Natural killer cell (primary cell): Measurements from ENCODE around the gene RYR1. TPM values are rescaled to one million over a fixed set of nuclear protein-coding genes. Genes with fewer than 3 reads are reported as not detected.
"Not testable (repeated sequence)": the region's sequence is repeated elsewhere in the genome, so short reads cannot be mapped to it uniquely, and the experiment has no call there.

Experiments
- ATAC-seq, 3 donors: fragments of 150-1000 bp in 2 of 3; fragments of 200-7000 bp in 1 of 3; cut with Tn5 transposase; 1 replicate in 1 of 3; 2 replicates in 2 of 3; pipeline ENCODE4 v1.10.0; 2021; ENCODE audit warnings: mild to moderate bottlenecking in 2 of 3, moderate library complexity in 2 of 3
- DNase-seq, 2 donors: peaks; one replicate each; pipeline versions ENCODE4 v3.0.0 to v3.0.0-alpha.2; 2013 to 2021; ENCODE audit warnings: mixed read lengths in 1 of 2
- H3K27ac ChIP-seq: one replicate; pipeline ENCODE4 v1.5.1; 2013; ENCODE audit warnings: mild to moderate bottlenecking, low read length
- H3K27me3 ChIP-seq: one replicate; pipeline ENCODE4 v1.6.1; 2013; ENCODE audit warnings: low read length; ENCODE audit not compliant: control insufficient read depth, insufficient read depth
- H3K36me3 ChIP-seq: one replicate; pipeline ENCODE4 v1.6.1; 2013; ENCODE audit warnings: low read length; ENCODE audit not compliant: control insufficient read depth, insufficient read depth
- H3K4me1 ChIP-seq: one replicate; pipeline ENCODE4 v1.6.1; 2013; ENCODE audit warnings: low read length; ENCODE audit not compliant: control insufficient read depth, insufficient read depth
- H3K4me3 ChIP-seq: one replicate; pipeline ENCODE4 v1.5.1; 2013; ENCODE audit warnings: low read length
- H3K9me3 ChIP-seq: one replicate; pipeline ENCODE4 v1.6.1; 2013; ENCODE audit warnings: low read length; ENCODE audit not compliant: control insufficient read depth, insufficient read depth
- H3K27ac Mint-ChIP-seq, 2 donors: one replicate each; pipeline ENCODE4 v1.8.0; 2022; ENCODE audit warnings: mild to moderate bottlenecking in 2 of 2, mixed read lengths in 2 of 2, moderate library complexity in 1 of 2
- H3K27me3 Mint-ChIP-seq, 2 donors: one replicate each; pipeline ENCODE4 v1.8.0; 2022; ENCODE audit warnings: low read depth in 2 of 2, mixed read lengths in 2 of 2
- H3K36me3 Mint-ChIP-seq: one replicate; pipeline ENCODE4 v1.8.0; 2022; ENCODE audit warnings: mixed read lengths
- H3K4me1 Mint-ChIP-seq, 2 donors: one replicate each; pipeline ENCODE4 v1.8.0; 2022; ENCODE audit warnings: mixed read lengths in 2 of 2
- H3K4me3 Mint-ChIP-seq: one replicate; pipeline ENCODE4 v1.8.0; 2022; ENCODE audit warnings: mild to moderate bottlenecking, moderate library complexity, mixed read lengths
- H3K9me3 Mint-ChIP-seq, 2 donors: one replicate each; pipeline ENCODE4 v1.8.0; 2022; ENCODE audit warnings: mixed read lengths in 2 of 2
- CTCF ChIP-seq: fragments of 200-600 bp; IDR thresholded peaks from one replicate; pipeline ENCODE4 v1.8.0; 2022; ENCODE audit warnings: antibody characterized with exemption
- WGBS: methylation state at CpG from one replicate; pipeline ENCODE4 v1.1.7; 2013; ENCODE audit warnings: missing lambda C conversion rate; ENCODE audit not compliant: insufficient coverage; 5-methylcytosine and 5-hydroxymethylcytosine counted together
- intact Hi-C: fragments of 100-400 bp; cut with micrococcal nuclease; formaldehyde crosslinking; loops from one replicate; pipeline ENCODE4 v1.14.2; 2022
- total RNA-seq, 4 donors: library from RNA; stranded (reverse); fragments of 120-200 nt in 1 of 4; gene quantifications; one replicate each; pipeline versions ENCODE4 v1.2.3 to v1.2.4, GENCODE V29; 2013 to 2022

RYR1 gene
- total RNA-seq, 3 donors from 2014 or later (not counting 1 experiment from before 2014, with no cell fraction given): 0.05 to 1.0 (median 0.65) TPM

DNA sequence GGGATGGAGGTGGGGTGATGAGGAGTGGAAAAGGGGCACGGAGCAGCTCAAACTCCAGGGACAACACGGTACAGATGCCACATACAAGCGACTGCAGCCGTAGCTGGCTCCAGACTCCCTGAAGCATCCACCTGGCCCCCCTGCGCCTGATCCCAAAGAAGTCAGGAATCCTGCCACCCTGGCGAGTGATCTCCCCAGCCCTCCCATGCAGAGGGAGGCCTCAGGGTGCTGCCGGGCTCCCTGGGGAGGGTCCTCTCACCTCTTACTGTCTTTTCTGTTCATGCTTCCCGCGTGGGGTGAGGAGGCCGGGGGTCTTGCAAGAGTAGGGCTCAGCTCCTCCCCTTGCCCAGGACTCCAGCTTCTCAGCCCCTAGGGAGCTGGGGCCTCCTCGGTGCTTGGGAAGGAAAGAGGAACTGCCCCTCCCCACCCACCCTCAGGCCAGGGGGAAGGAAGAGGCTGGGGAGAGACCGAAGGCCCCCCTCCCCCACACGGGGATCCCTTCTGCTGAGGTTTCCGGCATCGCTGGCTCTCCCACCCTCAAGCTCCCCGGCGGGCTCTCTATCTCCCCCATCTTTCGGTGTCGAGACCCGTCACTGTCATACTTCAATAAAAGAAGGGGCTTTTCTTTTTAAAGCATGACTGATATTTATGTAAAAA lies 7.6 kb upstream of the RYR1 start, which contains the start of gene RASGRP4:
TSS of gene RASGRP4 (minus strand) at position 410 of the 657 bp plus-strand sequence. CDS start at position 282, 128 bp downstream.
- no peaks in the 10 kb centered on the region for H3K9me3 Mint-ChIP-seq

DNA sequence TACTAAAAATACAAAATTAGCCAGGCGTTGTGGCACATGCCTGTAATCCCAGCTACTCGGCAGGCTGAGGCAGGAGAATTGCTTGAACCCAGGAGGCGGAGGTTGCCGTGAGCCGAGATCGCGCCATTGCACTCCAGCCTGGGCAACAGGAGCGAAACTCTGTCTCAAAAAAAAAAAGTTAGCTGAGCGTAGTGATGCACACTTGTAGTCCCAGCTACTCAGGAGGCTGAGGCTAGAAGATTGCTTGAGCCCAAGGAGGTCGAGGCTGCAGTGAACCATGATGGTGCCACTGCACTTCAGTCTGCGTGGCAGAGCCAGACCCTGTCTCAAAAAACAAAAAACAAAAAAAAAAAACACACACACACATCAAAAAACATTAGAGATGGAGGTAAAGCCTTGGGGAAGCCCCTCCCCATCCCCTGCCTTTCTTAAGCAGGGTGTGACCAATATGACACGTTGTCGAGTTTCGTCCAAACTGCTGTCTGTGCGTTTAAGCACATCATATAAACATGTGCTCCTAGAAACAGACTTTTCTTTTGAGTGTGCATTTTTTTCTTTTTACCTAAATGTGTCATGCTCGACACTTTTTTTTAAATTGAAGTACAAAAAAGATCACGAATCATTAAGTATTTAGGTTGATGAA lies 6.3 kb upstream of the RYR1 start:
- ATAC-seq, H3K36me3 Mint-ChIP-seq, H3K9me3 Mint-ChIP-seq: not testable (repeated sequence)

More for the DNA sequence above, 7.6 kb upstream of the RYR1 start, which contains the start of gene RASGRP4:
- Histone ChIP-seq H3K27ac (no peak within 1 kb of the TSS), H3K36me3 (no peaks in the 10 kb centered on the region), H3K9me3 (no peaks in the 10 kb centered on the region), H3K4me3 (peak within 1 kb of the TSS; percentile 9), H3K4me1 (peaks cover 10% of the 10 kb centered on the region), H3K27me3 (no peaks in the 10 kb centered on the region)
- peaks cover 5 to 13% of the 10 kb centered on the region in 2 donors for H3K4me1 Mint-ChIP-seq
- 18% methylated on average over 16 of the region's 20 CpGs for WGBS
- TF ChIP-seq CTCF: no peak
- peaks cover 4 to 6% of the 10 kb centered on the region in 2 donors for H3K27me3 Mint-ChIP-seq
- ATAC-seq (peak in 2 of 3 donors; percentile 53 to 73), DNase-seq (peak in 1 of 2 donors; percentile 64)
- H3K36me3 Mint-ChIP-seq: no peaks in the 10 kb centered on the region
- intact Hi-C loops: no loop called here
- peak within 1 kb of the TSS in 1 of 2 donors; percentile 60 for H3K27ac Mint-ChIP-seq
- peak within 1 kb of the TSS; percentile 47 for H3K4me3 Mint-ChIP-seq

GRCh38 chr19:38429055-38429810 lies 4.3 kb upstream of the RYR1 start:
- Histone ChIP-seq H3K27me3 (peaks cover 6% of the 10 kb centered on the region), H3K36me3 (no peaks in the 10 kb centered on the region), H3K9me3 (no peaks in the 10 kb centered on the region), H3K4me3 (no peak overlapping the region), H3K4me1 (peaks cover 16% of the 10 kb centered on the region), H3K27ac (no peak overlapping the region)
- DNase-seq (no peak), ATAC-seq (no peak)
- Mint-ChIP-seq H3K27me3 (peaks cover 8 to 11% of the 10 kb centered on the region in 2 donors), H3K27ac (no peak overlapping the region), H3K4me3 (no peak overlapping the region), H3K4me1 (peaks cover 11 to 23% of the 10 kb centered on the region in 2 donors), H3K36me3 (no peaks in the 10 kb centered on the region), H3K9me3 (no peaks in the 10 kb centered on the region)
- TF ChIP-seq CTCF: no peak
- 63% methylated on average over 14 of the region's 14 CpGs for WGBS
- intact Hi-C loops: no loop called here

More for the DNA sequence above, 6.3 kb upstream of the RYR1 start:
- peaks cover 5 to 13% of the 10 kb centered on the region in 2 donors for H3K4me1 Mint-ChIP-seq
- H3K27me3 Mint-ChIP-seq, intact Hi-C loops, H3K4me1 ChIP-seq, H3K27ac ChIP-seq, H3K27ac Mint-ChIP-seq, H3K36me3 ChIP-seq, H3K4me3 ChIP-seq, H3K9me3 ChIP-seq, H3K27me3 ChIP-seq, H3K4me3 Mint-ChIP-seq: not testable (repeated sequence)
- DNase-seq: peak in 1 of 2 donors; percentile 56
- WGBS: 63% methylated on average over 15 of the region's 17 CpGs

GRCh38 chr19:38429811-38430156 lies 3.7 kb upstream of the RYR1 start:
- Mint-ChIP-seq H3K9me3 (no peaks in the 10 kb centered on the region), H3K4me3 (no peak overlapping the region), H3K4me1 (peaks cover 11 to 27% of the 10 kb centered on the region in 2 donors), H3K36me3 (no peaks in the 10 kb centered on the region), H3K27me3 (peaks cover 13 to 16% of the 10 kb centered on the region in 2 donors), H3K27ac (no peak overlapping the region)
- TF ChIP-seq CTCF: no peak
- no peak overlapping the region for H3K27ac ChIP-seq
- H3K36me3 ChIP-seq: no peaks in the 10 kb centered on the region
- ATAC-seq (no peak), DNase-seq (no peak)
- no peak overlapping the region for H3K4me3 ChIP-seq
- H3K4me1 ChIP-seq: peaks cover 16% of the 10 kb centered on the region
- WGBS: 91% methylated on average over 2 of the region's 2 CpGs
- intact Hi-C loops: no loop called here
- H3K27me3 ChIP-seq: peaks cover 11% of the 10 kb centered on the region
- H3K9me3 ChIP-seq: no peaks in the 10 kb centered on the region
